ENCODE data around the gene ZNF239.
"Not testable (repeated sequence)": the region's sequence is repeated elsewhere in the genome, so short reads cannot be mapped to it uniquely, and the experiment has no call there.

The ZNF239 gene

DNA sequence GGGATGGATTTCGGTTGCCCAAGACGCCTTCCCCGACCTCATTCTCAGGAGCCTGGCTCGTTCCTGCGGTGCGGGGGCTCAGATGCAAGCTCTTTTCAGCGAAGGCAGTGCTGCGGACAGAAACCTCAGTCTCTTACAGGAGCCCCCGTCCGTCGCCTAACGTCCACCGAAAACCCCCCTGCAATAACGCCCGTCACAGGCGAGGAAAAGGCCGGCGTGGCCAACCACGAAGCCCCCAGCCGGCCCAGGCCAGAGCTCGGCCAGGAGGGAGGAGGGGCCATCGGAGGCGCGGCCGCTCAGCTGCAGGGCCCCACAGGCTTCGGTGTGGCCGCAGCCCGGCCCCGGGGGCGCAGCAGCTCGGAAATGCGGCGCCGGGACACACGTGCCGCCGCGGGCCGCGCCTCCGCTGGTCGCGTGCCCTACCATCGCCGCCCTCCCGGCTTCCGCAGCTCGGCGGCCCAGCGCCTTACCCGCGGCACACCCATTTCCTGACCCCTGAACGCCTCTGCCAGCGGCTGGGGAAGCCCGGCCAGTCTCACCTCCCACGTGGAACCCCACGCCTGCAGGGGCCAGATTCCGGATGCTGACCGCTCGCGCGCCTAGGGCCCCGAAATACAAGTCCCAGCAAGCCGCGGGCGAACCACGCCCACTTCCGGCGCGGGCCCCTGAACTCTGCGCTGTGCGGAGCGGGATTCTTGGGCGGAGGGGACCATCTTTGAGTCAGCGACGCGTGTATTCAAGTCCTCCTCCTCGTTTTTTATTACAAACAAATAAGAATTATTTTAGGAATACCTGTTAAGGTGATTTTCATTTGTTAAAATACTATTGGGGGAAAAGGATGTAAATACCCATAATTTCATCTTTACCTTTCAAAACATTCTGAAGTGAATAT lies at the start of gene ZNF239:
Gene ZNF239, minus strand, starts transcription at position 616 of the 892 bp plus-strand sequence. CDS start 16,537 bp downstream, outside the sequence.
- no peak within 1 kb of the TSS for H3K27ac ChIP-seq (ENCODE audit: low read length)
- H3K27me3 ChIP-seq (ENCODE audit: control insufficient read depth in 1 of 2, insufficient read depth in 2 of 2, low read length in 2 of 2): no peaks in the 10 kb centered on the region
- H3K9ac ChIP-seq (ENCODE audit: low read length in 2 of 2): peak within 1 kb of the TSS; percentile 71 to 72
- peaks cover 12% of the 10 kb centered on the region for H3K4me1 ChIP-seq (ENCODE audit: control insufficient read depth, insufficient read depth, low read length)
- no peaks in the 10 kb centered on the region for H3K36me3 ChIP-seq (ENCODE audit: control insufficient read depth in 2 of 2, insufficient read depth in 2 of 2, low read length in 2 of 2)
- peak within 1 kb of the TSS; percentile 62 to 81 for H3K4me3 ChIP-seq (ENCODE audit: low read length in 2 of 2)
- H3K9me3 ChIP-seq (ENCODE audit: control insufficient read depth in 2 of 2, low read length in 2 of 2): no peaks in the 10 kb centered on the region

- no peaks in the 10 kb centered on the region for H3K9me3 ChIP-seq (ENCODE audit: control insufficient read depth in 2 of 2, low read length in 2 of 2)
- H3K9ac ChIP-seq (ENCODE audit: low read length in 2 of 2): no peak overlapping the region
- no peaks in the 10 kb centered on the region for H3K4me1 ChIP-seq (ENCODE audit: control insufficient read depth, insufficient read depth, low read length)
- H3K27ac ChIP-seq (ENCODE audit: low read length): no peak overlapping the region
- peak overlapping the region; percentile 36 to 47 for H3K4me3 ChIP-seq (ENCODE audit: low read length in 2 of 2)
- H3K36me3 ChIP-seq (ENCODE audit: control insufficient read depth in 2 of 2, insufficient read depth in 2 of 2, low read length in 2 of 2): no peaks in the 10 kb centered on the region
- no peaks in the 10 kb centered on the region for H3K27me3 ChIP-seq (ENCODE audit: control insufficient read depth in 1 of 2, insufficient read depth in 2 of 2, low read length in 2 of 2)
Measured at GRCh38 chr10:43623351-43623750, 48.9 kb upstream of the ZNF239 start.

DNA sequence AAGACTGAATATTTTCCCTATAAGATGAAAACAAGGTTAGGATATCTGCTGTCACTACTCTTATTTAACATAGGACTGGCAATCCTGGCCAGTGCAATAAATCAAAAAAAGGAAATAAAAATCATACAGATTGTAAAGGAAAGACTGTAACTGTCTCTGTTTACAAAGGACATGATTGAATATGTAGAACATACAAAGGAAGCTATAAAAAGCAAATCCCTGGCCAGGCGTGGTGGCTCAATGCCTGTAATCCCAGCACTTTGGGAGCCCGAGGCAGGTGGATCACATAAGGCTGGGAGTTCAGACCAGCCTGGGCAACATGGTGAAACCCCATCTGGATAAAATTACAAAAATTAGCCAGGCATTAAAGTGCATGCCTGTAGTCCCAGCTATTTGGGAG lies 47.6 kb upstream of the ZNF239 start:
- H3K4me1 ChIP-seq (ENCODE audit: control insufficient read depth, insufficient read depth, low read length): no peaks in the 10 kb centered on the region
- H3K4me3 ChIP-seq (ENCODE audit: low read length in 2 of 2): no peak overlapping the region
- no peak overlapping the region for H3K9ac ChIP-seq (ENCODE audit: low read length in 2 of 2)
- H3K27me3 ChIP-seq (ENCODE audit: control insufficient read depth in 1 of 2, insufficient read depth in 2 of 2, low read length in 2 of 2): no peaks in the 10 kb centered on the region
- no peaks in the 10 kb centered on the region for H3K36me3 ChIP-seq (ENCODE audit: control insufficient read depth in 2 of 2, insufficient read depth in 2 of 2, low read length in 2 of 2)
- H3K27ac ChIP-seq (ENCODE audit: low read length): no peak overlapping the region
- H3K9me3 ChIP-seq (ENCODE audit: control insufficient read depth in 2 of 2, low read length in 2 of 2): peaks cover 0 to 2% of the 10 kb centered on the region in 2 donors

DNA sequence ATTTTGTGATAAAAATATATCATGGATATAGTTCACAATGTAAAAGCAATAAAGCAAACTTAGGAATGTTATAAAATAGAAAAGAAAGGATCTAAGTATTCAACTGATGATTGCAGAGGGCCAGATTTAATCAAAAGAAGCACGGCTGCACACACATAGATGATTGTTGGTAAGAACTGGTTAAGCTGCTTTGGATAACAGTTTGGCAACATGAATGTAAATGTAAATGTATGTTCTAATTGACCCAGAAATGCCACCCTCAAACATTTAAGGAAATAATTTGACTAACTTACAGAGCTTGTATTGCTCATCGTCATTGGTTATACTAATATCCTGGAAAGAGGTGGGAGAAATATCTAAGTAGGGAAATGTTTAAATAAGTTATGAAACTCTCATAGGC lies 45.0 kb upstream of the ZNF239 start:
- H3K27me3 ChIP-seq (ENCODE audit: control insufficient read depth in 1 of 2, insufficient read depth in 2 of 2, low read length in 2 of 2): no peaks in the 10 kb centered on the region
- peaks cover 8 to 15% of the 10 kb centered on the region in 2 donors for H3K36me3 ChIP-seq (ENCODE audit: control insufficient read depth in 2 of 2, insufficient read depth in 2 of 2, low read length in 2 of 2)
- H3K27ac ChIP-seq (ENCODE audit: low read length): no peak overlapping the region
- H3K9me3 ChIP-seq (ENCODE audit: control insufficient read depth in 2 of 2, low read length in 2 of 2): peaks cover 4 to 7% of the 10 kb centered on the region in 2 donors
- H3K4me3 ChIP-seq (ENCODE audit: low read length in 2 of 2): no peak overlapping the region
- no peaks in the 10 kb centered on the region for H3K4me1 ChIP-seq (ENCODE audit: control insufficient read depth, insufficient read depth, low read length)
- no peak overlapping the region for H3K9ac ChIP-seq (ENCODE audit: low read length in 2 of 2)

DNA sequence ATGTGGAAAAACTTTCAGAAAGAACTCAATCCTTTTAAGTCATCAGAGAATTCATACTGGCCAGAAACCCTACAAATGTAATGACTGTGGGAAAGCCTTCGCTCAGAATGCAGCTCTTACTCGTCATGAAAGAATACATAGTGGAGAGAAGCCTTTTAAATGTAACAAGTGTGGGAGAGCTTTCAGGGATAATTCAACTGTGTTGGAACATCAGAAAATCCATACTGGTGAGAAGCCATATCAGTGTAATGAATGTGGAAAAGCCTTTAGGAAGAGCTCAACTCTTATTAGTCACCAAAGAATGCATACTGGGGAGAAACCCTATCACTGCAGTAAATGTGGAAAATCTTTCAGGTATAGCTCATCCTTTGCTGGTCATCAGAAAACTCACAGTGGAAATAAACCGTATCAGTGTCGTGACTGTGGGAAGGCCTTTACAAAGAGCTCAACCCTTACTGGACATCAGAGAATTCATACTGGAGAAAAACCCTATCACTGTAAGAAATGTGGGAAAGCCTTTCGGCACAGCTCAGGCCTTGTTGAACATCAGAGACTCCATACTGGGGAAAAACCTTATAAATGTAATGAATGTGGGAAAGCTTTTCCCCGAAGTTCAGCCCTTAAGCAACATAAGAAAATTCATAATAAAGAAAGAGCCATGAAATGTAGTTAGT lies 42.4 kb upstream of the ZNF239 start:
- Histone ChIP-seq H3K9me3 (ENCODE audit: control insufficient read depth in 2 of 2, low read length in 2 of 2) (peaks cover 4 to 7% of the 10 kb centered on the region in 2 donors), H3K27me3 (ENCODE audit: control insufficient read depth in 1 of 2, insufficient read depth in 2 of 2, low read length in 2 of 2) (no peaks in the 10 kb centered on the region), H3K36me3 (ENCODE audit: control insufficient read depth in 2 of 2, insufficient read depth in 2 of 2, low read length in 2 of 2) (peaks cover 8 to 19% of the 10 kb centered on the region in 2 donors), H3K27ac (ENCODE audit: low read length) (no peak overlapping the region), H3K4me1 (ENCODE audit: control insufficient read depth, insufficient read depth, low read length) (no peaks in the 10 kb centered on the region), H3K4me3 (ENCODE audit: low read length in 2 of 2) (no peak overlapping the region), H3K9ac (ENCODE audit: low read length in 2 of 2) (no peak overlapping the region)

DNA sequence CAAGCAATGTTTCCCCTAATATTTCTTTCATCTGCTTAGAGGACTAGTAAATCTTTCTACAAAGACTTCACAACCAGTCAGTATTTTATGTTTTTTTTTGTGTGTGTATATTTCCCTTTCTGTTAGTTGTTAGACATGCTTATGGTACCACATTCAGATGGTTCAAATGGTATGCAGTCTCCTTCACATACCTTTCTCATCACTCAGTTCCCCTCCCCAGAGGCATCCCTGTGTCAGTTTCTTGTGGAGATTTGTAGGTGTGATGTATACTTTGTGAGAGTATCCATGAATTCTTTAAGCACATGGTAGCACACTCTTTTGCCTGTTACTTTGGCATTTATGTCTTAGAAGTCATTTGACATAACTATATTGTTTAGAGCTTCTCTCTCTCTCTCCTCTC lies 36.2 kb upstream of the ZNF239 start:
- Histone ChIP-seq H3K4me3 (ENCODE audit: low read length in 2 of 2) (no peak overlapping the region), H3K4me1 (ENCODE audit: control insufficient read depth, insufficient read depth, low read length) (peaks cover 6% of the 10 kb centered on the region), H3K27ac (ENCODE audit: low read length) (no peak overlapping the region), H3K9ac (ENCODE audit: low read length in 2 of 2) (no peak overlapping the region), H3K27me3 (ENCODE audit: control insufficient read depth in 1 of 2, insufficient read depth in 2 of 2, low read length in 2 of 2) (no peaks in the 10 kb centered on the region), H3K9me3 (ENCODE audit: control insufficient read depth in 2 of 2, low read length in 2 of 2) (no peaks in the 10 kb centered on the region), H3K36me3 (ENCODE audit: control insufficient read depth in 2 of 2, insufficient read depth in 2 of 2, low read length in 2 of 2) (peaks cover 6 to 7% of the 10 kb centered on the region in 2 donors)

- Histone ChIP-seq H3K27ac (ENCODE audit: low read length) (no peak overlapping the region), H3K4me3 (ENCODE audit: low read length in 2 of 2) (peak overlapping the region; percentile 70 to 83)
Measured at GRCh38 chr10:43607199-43607573, 32.8 kb upstream of the ZNF239 start.

DNA sequence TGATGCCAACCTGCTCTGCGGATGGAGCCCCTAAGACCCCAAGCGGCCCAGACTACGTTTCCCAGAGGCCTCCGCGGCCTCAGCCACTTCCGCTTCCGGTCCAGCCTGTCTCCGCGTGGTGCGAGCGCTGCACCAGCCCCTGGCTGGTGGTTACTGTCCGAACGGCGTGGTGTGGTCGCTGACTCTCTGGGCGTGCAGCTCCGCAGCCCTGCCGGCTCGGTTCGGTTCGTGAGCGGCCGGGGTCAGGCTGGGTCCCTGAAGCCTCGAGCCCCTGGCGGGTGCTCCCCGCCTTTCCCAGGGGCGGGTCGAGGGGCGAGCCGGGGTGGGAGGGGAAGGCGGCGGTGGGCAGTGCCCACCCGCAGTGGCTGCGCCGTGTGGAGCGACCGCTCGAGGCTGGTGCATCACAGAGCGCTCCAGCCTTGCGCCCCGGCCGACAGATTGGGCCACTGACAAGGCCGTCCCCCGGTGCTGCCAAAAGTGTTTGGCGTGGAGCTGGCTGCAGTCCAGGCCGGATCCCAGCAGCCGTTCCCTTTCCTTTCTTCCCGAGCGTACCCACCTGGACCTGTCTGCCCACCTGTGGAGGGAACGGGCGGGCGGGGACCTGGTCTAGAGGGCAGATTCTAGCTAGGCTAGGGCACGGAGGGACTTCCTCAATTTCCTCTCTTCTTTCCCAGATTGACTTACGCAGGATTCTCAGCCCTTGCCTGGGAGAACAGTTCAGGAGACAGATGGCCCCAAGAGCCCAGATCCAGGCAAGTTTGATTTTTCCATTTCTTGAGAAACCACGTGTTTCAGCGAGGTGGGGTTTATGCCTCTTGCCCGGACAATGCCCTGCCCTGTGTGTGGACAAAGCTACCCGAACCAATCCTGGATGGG lies 32.1 kb upstream of the ZNF239 start, which contains the start of gene ZNF485:
Gene ZNF485, plus strand, starts transcription at position 116 of the 876 bp plus-strand sequence. Its CDS starts 613 bp downstream, at position 729.
- Histone ChIP-seq H3K4me1 (ENCODE audit: control insufficient read depth, insufficient read depth, low read length) (peaks cover 6% of the 10 kb centered on the region), H3K27ac (ENCODE audit: low read length) (no peak within 1 kb of the TSS), H3K4me3 (ENCODE audit: low read length in 2 of 2) (peak within 1 kb of the TSS; percentile 70 to 83), H3K9ac (ENCODE audit: low read length in 2 of 2) (peak within 1 kb of the TSS; percentile 60 to 80), H3K36me3 (ENCODE audit: control insufficient read depth in 2 of 2, insufficient read depth in 2 of 2, low read length in 2 of 2) (peaks cover 0 to 6% of the 10 kb centered on the region in 2 donors), H3K27me3 (ENCODE audit: control insufficient read depth in 1 of 2, insufficient read depth in 2 of 2, low read length in 2 of 2) (no peaks in the 10 kb centered on the region), H3K9me3 (ENCODE audit: control insufficient read depth in 2 of 2, low read length in 2 of 2) (no peaks in the 10 kb centered on the region)

More at GRCh38 chr10:43607199-43607573, 32.8 kb upstream of the ZNF239 start:
- no peaks in the 10 kb centered on the region for H3K9me3 ChIP-seq (ENCODE audit: control insufficient read depth in 2 of 2, low read length in 2 of 2)
- peaks cover 0 to 6% of the 10 kb centered on the region in 2 donors for H3K36me3 ChIP-seq (ENCODE audit: control insufficient read depth in 2 of 2, insufficient read depth in 2 of 2, low read length in 2 of 2)
- H3K9ac ChIP-seq (ENCODE audit: low read length in 2 of 2): peak overlapping the region; percentile 60 to 80
- peaks cover 6% of the 10 kb centered on the region for H3K4me1 ChIP-seq (ENCODE audit: control insufficient read depth, insufficient read depth, low read length)
- H3K27me3 ChIP-seq (ENCODE audit: control insufficient read depth in 1 of 2, insufficient read depth in 2 of 2, low read length in 2 of 2): no peaks in the 10 kb centered on the region

DNA sequence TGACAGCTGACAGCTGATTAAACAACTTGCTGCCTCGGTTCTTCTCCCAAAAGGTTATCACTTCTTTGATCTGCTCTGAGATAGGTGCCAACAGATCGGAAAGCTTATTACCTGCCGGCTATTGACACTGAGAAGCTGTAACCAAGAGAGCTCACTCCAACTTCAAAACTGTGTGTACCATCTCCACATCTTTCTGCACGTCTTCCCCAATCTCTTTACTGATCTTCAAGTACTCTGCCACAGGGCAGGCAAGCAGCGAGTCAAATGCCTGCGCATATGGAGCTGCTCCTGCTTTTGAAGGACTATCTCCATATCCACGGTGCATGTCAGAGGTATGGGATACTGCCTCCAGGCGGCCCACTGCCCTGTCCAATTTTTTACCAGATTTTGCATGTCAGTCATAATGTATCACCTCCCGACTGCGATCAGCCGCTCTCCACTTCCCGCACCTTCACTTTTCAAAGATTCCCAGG lies 31.5 kb upstream of the ZNF239 start:
- H3K36me3 ChIP-seq (ENCODE audit: control insufficient read depth in 2 of 2, insufficient read depth in 2 of 2, low read length in 2 of 2): peaks cover 0 to 6% of the 10 kb centered on the region in 2 donors
- H3K4me1 ChIP-seq (ENCODE audit: control insufficient read depth, insufficient read depth, low read length): peaks cover 6% of the 10 kb centered on the region
- H3K27ac ChIP-seq (ENCODE audit: low read length): no peak overlapping the region
- peak overlapping the region; percentile 70 to 83 for H3K4me3 ChIP-seq (ENCODE audit: low read length in 2 of 2)
- H3K27me3 ChIP-seq (ENCODE audit: control insufficient read depth in 1 of 2, insufficient read depth in 2 of 2, low read length in 2 of 2): no peaks in the 10 kb centered on the region
- H3K9me3 ChIP-seq (ENCODE audit: control insufficient read depth in 2 of 2, low read length in 2 of 2): no peaks in the 10 kb centered on the region
- peak overlapping the region in 1 of 2 donors; percentile 80 for H3K9ac ChIP-seq (ENCODE audit: low read length in 2 of 2)

- not testable (repeated sequence) for H3K4me1 ChIP-seq (ENCODE audit: control insufficient read depth, insufficient read depth, low read length); H3K4me3 ChIP-seq (ENCODE audit: low read length in 2 of 2); H3K9me3 ChIP-seq (ENCODE audit: control insufficient read depth in 2 of 2, low read length in 2 of 2); H3K36me3 ChIP-seq (ENCODE audit: control insufficient read depth in 2 of 2, insufficient read depth in 2 of 2, low read length in 2 of 2); H3K27ac ChIP-seq (ENCODE audit: low read length); H3K9ac ChIP-seq (ENCODE audit: low read length in 2 of 2); H3K27me3 ChIP-seq (ENCODE audit: control insufficient read depth in 1 of 2, insufficient read depth in 2 of 2, low read length in 2 of 2)
Measured at GRCh38 chr10:43601576-43601975, 27.2 kb upstream of the ZNF239 start.

Measured in stomach smooth muscle (tissue), 2 donors.